Lung (tissue), 12 donors: ENCODE results near the gene COL18A1. TPM values are rescaled to one million over a fixed set of nuclear protein-coding genes. Genes with fewer than 3 reads are reported as not detected.
A peak's percentile ranks its signal among the peaks of the same experiment; 100 is the strongest.

Source experiments
- ATAC-seq: fragments of 200-7000 bp; cut with Tn5 transposase; one replicate; pipeline ENCODE4 v1.9.1; 2020; ENCODE audit warnings: moderate number of reproducible peaks; ENCODE audit not compliant: insufficient read depth, low FRiP score
- DNase-seq, 3 donors: peaks; one replicate each; pipeline ENCODE4 v3.0.0-alpha.2; 2013 to 2017
- H3K27ac ChIP-seq, 2 donors: one replicate each; pipeline ENCODE4 v1.5.1; 2013; ENCODE audit warnings: mild to moderate bottlenecking in 2 of 2, moderate library complexity in 2 of 2, control low read depth in 1 of 2, inconsistent platforms in 1 of 2, low read depth in 1 of 2, low read length in 1 of 2
- H3K27me3 ChIP-seq, 3 donors: one replicate each; pipeline ENCODE4 v1.5.1; 2013; ENCODE audit warnings: low read length in 2 of 3; ENCODE audit not compliant: control insufficient read depth in 3 of 3, insufficient read depth in 3 of 3
- H3K36me3 ChIP-seq, 4 donors: one replicate each; pipeline ENCODE4 v1.5.1; 2013; ENCODE audit warnings: low read length in 4 of 4, mild to moderate bottlenecking in 1 of 4, moderate library complexity in 1 of 4; ENCODE audit not compliant: control insufficient read depth in 4 of 4, insufficient read depth in 4 of 4
- H3K4me1 ChIP-seq, 5 donors: one replicate each; pipeline ENCODE4 v1.5.1; 2013; ENCODE audit warnings: low read length in 5 of 5, mild to moderate bottlenecking in 2 of 5, moderate library complexity in 1 of 5; ENCODE audit not compliant: control insufficient read depth in 5 of 5, insufficient read depth in 5 of 5
- H3K4me3 ChIP-seq: one replicate; pipeline ENCODE4 v1.5.1; 2013; ENCODE audit warnings: mild to moderate bottlenecking, control low read depth, moderate library complexity
- H3K9ac ChIP-seq, 2 donors: one replicate each; pipeline ENCODE4 v1.5.1; 2013; ENCODE audit warnings: low read length in 2 of 2, control low read depth in 1 of 2; ENCODE audit not compliant: insufficient read depth in 1 of 2
- H3K9me3 ChIP-seq, 4 donors: one replicate each; pipeline ENCODE4 v1.5.1; 2013; ENCODE audit warnings: low read length in 3 of 4, mild to moderate bottlenecking in 1 of 4, moderate library complexity in 1 of 4; ENCODE audit not compliant: control insufficient read depth in 4 of 4, insufficient read depth in 3 of 4
- CTCF ChIP-seq: IDR thresholded peaks from 2 replicates; pipeline ENCODE4 v1.5.1; 2012; ENCODE audit warnings: mild to moderate bottlenecking; ENCODE audit errors: control extremely low read depth, extremely low read depth
- WGBS, 2 donors: extraction: QIAGEN DNeasy Blood & Tissue Kit; methylation state at CpG; one replicate each; pipeline ENCODE4 v1.1.7; 2013; 5-methylcytosine and 5-hydroxymethylcytosine counted together
- polyA plus RNA-seq, 2 donors: library from polyadenylated mRNA; stranded (reverse); fragments of 200-250 nt; gene quantifications; one replicate each; pipeline ENCODE4 v1.2.1, GENCODE V29; 2013
- total RNA-seq, 2 donors: library from RNA; depleted of rRNA in 1 of 2; stranded (reverse); fragments of >200 nt in 1 of 2; gene quantifications; one replicate each; pipeline ENCODE4 v1.2.1, GENCODE V29; 2014 to 2021
- donor health status: control.
- donor health status: control.
- donor health status: Bipolar disorder and iron deficiency.
- donor health status: healthy.
- donor health status: DM: yes; HTN: yes; CAD: no.

Gene COL18A1
- total and polyA plus RNA-seq, 4 donors = 42.7 to 102 (median 45.8) TPM

- Histone ChIP-seq H3K9ac (no peak overlapping the region), H3K4me3 (no peak overlapping the region), H3K36me3 (no peaks in the 10 kb centered on the region), H3K4me1 (peaks cover 0 to 8% (median 5%) of the 10 kb centered on the region in 5 donors), H3K27ac (no peak overlapping the region), H3K27me3 (peaks cover 0 to 15% (median 11%) of the 10 kb centered on the region in 3 donors), H3K9me3 (peaks cover 0 to 1% (median 0%) of the 10 kb centered on the region in 4 donors)
- DNase-seq (peak in 1 of 3 donors; percentile 8), ATAC-seq (no peak)
- no peak for TF ChIP-seq CTCF
- 92 to 94% methylated on average over 17 of the region's 17 CpGs for WGBS, 2 donors
These were observed 2.8 kb upstream of the COL18A1 start for GRCh38 chr21:45401916-45402900.

- ATAC-seq = no peak
- Histone ChIP-seq H3K9me3 (peaks cover 0 to 1% (median 0%) of the 10 kb centered on the region in 4 donors), H3K9ac (no peak overlapping the region), H3K4me3 (no peak overlapping the region), H3K36me3 (no peaks in the 10 kb centered on the region), H3K27ac (no peak overlapping the region), H3K27me3 (peaks cover 0 to 15% (median 9%) of the 10 kb centered on the region in 3 donors), H3K4me1 (peaks cover 0 to 9% (median 7%) of the 10 kb centered on the region in 5 donors)
- 89 to 93% methylated on average over 7 of the region's 7 CpGs for WGBS, 2 donors
- DNase-seq = peak in 1 of 3 donors; percentile 10
- TF ChIP-seq CTCF = no peak
These were observed 1.7 kb upstream of the COL18A1 start for GRCh38 chr21:45403133-45403824.

- ATAC-seq (peak; percentile 28), DNase-seq (peak in 2 of 3 donors; percentile 37 to 56)
- no peak for TF ChIP-seq CTCF
- 17 to 21% methylated on average over 36 to 39 of the region's 39 CpGs for WGBS, 2 donors
- Histone ChIP-seq H3K36me3 (no peaks in the 10 kb centered on the region), H3K4me3 (peak overlapping the region; percentile 30), H3K4me1 (peaks cover 0 to 16% (median 7%) of the 10 kb centered on the region in 5 donors), H3K27me3 (peaks cover 0 to 15% (median 9%) of the 10 kb centered on the region in 3 donors), H3K9ac (no peak overlapping the region), H3K9me3 (peaks cover 0 to 1% (median 0%) of the 10 kb centered on the region in 4 donors), H3K27ac (peak overlapping the region in 1 of 2 donors; percentile 17)
These were observed 888 bp upstream of the COL18A1 start for GRCh38 chr21:45403825-45404729.
